Stomach smooth muscle (tissue), 2 donors: Measurements from ENCODE around the gene TMEM132C.

Source experiments
- H3K27ac ChIP-seq: one replicate; pipeline ENCODE4 v1.7.0; 2013; ENCODE audit warnings: mild to moderate bottlenecking, low read length, inconsistent platforms
- H3K27me3 ChIP-seq, 2 donors: one replicate each; pipeline ENCODE4 v1.7.0; 2013; ENCODE audit warnings: low read length in 2 of 2; ENCODE audit not compliant: insufficient read depth in 2 of 2, control insufficient read depth in 1 of 2
- H3K36me3 ChIP-seq, 2 donors: one replicate each; pipeline ENCODE4 v1.7.0; 2013; ENCODE audit warnings: low read length in 2 of 2; ENCODE audit not compliant: control insufficient read depth in 2 of 2, insufficient read depth in 2 of 2
- H3K4me1 ChIP-seq: one replicate; pipeline ENCODE4 v1.7.0; 2013; ENCODE audit warnings: low read length; ENCODE audit not compliant: control insufficient read depth, insufficient read depth
- H3K4me3 ChIP-seq, 2 donors: one replicate each; pipeline ENCODE4 v1.7.0; 2013; ENCODE audit warnings: low read length in 2 of 2
- H3K9ac ChIP-seq, 2 donors: one replicate each; pipeline ENCODE4 v1.7.0; 2013; ENCODE audit warnings: low read length in 2 of 2, mild to moderate bottlenecking in 1 of 2
- H3K9me3 ChIP-seq, 2 donors: one replicate each; pipeline ENCODE4 v1.7.0; 2013; ENCODE audit warnings: low read length in 2 of 2; ENCODE audit not compliant: control insufficient read depth in 2 of 2
- donor health status: healthy.
- donor health status: Pancreatic carcinoma.

The TMEM132C gene

GRCh38 chr12:128727461-128727860 lies 460.5 kb downstream of the TMEM132C start:
- Histone ChIP-seq H3K9me3 (no peaks in the 10 kb centered on the region), H3K4me1 (no peaks in the 10 kb centered on the region), H3K27ac (no peak overlapping the region), H3K4me3 (no peak overlapping the region), H3K27me3 (peaks cover 0 to 2% of the 10 kb centered on the region in 2 donors), H3K9ac (no peak overlapping the region), H3K36me3 (no peaks in the 10 kb centered on the region)

GRCh38 chr12:128727999-128728398 lies 461.0 kb downstream of the TMEM132C start:
- no peaks in the 10 kb centered on the region for H3K4me1 ChIP-seq
- H3K9me3 ChIP-seq = no peaks in the 10 kb centered on the region
- peaks cover 0 to 5% of the 10 kb centered on the region in 2 donors for H3K27me3 ChIP-seq
- no peaks in the 10 kb centered on the region for H3K36me3 ChIP-seq
- no peak overlapping the region for H3K4me3 ChIP-seq
- H3K27ac ChIP-seq = no peak overlapping the region
- H3K9ac ChIP-seq = no peak overlapping the region

- H3K27ac ChIP-seq = no peak overlapping the region
- H3K27me3 ChIP-seq = peaks cover 0 to 5% of the 10 kb centered on the region in 2 donors
- no peak overlapping the region for H3K9ac ChIP-seq
- H3K4me3 ChIP-seq = no peak overlapping the region
- H3K4me1 ChIP-seq = no peaks in the 10 kb centered on the region
- H3K9me3 ChIP-seq = no peaks in the 10 kb centered on the region
- no peaks in the 10 kb centered on the region for H3K36me3 ChIP-seq
Measured at GRCh38 chr12:128729628-128730121, 462.7 kb downstream of the TMEM132C start.

- peaks cover 0 to 5% of the 10 kb centered on the region in 2 donors for H3K27me3 ChIP-seq
- no peaks in the 10 kb centered on the region for H3K9me3 ChIP-seq
- H3K4me3 ChIP-seq = no peak overlapping the region
- H3K36me3 ChIP-seq = no peaks in the 10 kb centered on the region
- no peak overlapping the region for H3K9ac ChIP-seq
- no peaks in the 10 kb centered on the region for H3K4me1 ChIP-seq
- H3K27ac ChIP-seq = no peak overlapping the region
Measured at GRCh38 chr12:128734371-128734770, 467.4 kb downstream of the TMEM132C start.

GRCh38 chr12:128737292-128737966 lies 470.5 kb downstream of the TMEM132C start:
- no peaks in the 10 kb centered on the region for H3K4me1 ChIP-seq
- H3K36me3 ChIP-seq = no peaks in the 10 kb centered on the region
- peaks cover 0 to 5% of the 10 kb centered on the region in 2 donors for H3K27me3 ChIP-seq
- H3K27ac ChIP-seq = no peak overlapping the region
- no peak overlapping the region for H3K4me3 ChIP-seq
- no peaks in the 10 kb centered on the region for H3K9me3 ChIP-seq
- no peak overlapping the region for H3K9ac ChIP-seq

GRCh38 chr12:128743916-128744315 lies 476.9 kb downstream of the TMEM132C start:
- H3K4me3 ChIP-seq = no peak overlapping the region
- no peaks in the 10 kb centered on the region for H3K9me3 ChIP-seq
- no peak overlapping the region for H3K27ac ChIP-seq
- H3K9ac ChIP-seq = no peak overlapping the region
- H3K27me3 ChIP-seq = peaks cover 0 to 2% of the 10 kb centered on the region in 2 donors
- no peaks in the 10 kb centered on the region for H3K4me1 ChIP-seq
- H3K36me3 ChIP-seq = no peaks in the 10 kb centered on the region

DNA sequence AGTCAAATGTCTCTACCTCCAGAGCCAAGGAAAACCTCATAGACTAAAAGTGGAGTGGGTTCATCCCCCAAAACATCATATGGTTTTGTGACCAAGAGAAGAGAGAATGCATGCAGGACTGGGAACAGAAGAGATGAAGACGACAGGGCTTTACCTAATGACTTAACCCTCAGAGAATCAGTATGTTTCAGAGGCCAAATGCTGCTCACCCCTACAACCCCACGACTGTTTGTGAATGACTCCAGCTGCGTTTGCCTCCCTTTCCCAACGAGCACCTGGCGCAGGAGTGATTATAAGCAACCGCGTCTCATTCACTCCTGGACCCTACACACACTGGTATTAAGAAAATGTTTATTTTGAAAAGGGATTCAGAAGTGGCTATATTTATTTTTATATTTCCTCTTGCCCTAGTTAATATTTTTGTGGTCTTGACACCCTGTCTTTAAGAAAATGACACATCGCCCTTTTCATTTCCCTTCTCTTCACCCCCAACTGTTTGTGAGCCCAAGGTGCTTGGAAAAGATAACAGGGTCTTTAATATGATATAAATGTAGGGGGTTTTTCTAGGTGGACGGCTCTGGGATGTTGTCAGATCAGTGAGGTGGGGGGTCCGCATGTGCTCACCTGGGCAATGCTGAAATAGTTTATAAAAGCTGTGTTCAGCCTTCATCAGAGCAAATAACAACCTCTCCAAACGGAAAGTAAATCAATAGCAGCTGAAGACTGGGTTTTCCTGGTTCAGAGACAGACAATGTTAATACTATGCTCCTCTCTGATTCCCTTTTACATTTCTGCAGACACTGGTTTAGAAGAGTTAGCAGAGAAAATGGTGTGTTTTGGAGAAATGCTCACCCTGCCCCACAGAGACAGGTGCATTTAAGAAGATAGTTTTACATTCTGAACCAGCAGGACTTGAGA lies 479.1 kb downstream of the TMEM132C start:
- no peak overlapping the region for H3K4me3 ChIP-seq
- H3K9me3 ChIP-seq = no peaks in the 10 kb centered on the region
- peaks cover 0 to 2% of the 10 kb centered on the region in 2 donors for H3K27me3 ChIP-seq

DNA sequence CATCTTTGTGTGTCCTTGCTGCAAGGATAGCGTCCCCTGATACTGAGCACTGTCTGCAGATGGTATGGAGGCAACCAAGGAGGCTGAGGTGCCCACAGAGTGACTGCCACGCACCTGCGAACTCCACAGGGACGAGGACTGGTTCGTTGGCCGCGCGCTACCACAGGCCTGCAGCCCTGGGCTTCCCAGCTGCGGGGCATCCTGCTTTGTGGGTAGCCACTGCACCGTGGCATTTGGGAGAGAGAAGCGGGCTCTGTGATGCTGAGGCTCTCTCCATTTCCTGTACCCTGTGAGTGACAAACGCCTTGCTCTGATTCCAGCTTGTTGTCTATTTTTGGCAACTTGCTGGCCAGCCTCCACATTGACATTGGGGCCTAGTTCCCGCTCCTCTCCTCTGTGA lies 480.5 kb downstream of the TMEM132C start:
- no peak overlapping the region for H3K4me3 ChIP-seq
- H3K4me1 ChIP-seq = no peaks in the 10 kb centered on the region
- no peaks in the 10 kb centered on the region for H3K36me3 ChIP-seq
- no peaks in the 10 kb centered on the region for H3K9me3 ChIP-seq
- H3K27ac ChIP-seq = no peak overlapping the region
- H3K9ac ChIP-seq = no peak overlapping the region
- H3K27me3 ChIP-seq = no peaks in the 10 kb centered on the region

More for the DNA sequence above, 479.1 kb downstream of the TMEM132C start:
- Histone ChIP-seq H3K27ac (no peak overlapping the region), H3K4me1 (no peaks in the 10 kb centered on the region), H3K9ac (no peak overlapping the region), H3K36me3 (no peaks in the 10 kb centered on the region)

- no peaks in the 10 kb centered on the region for H3K4me1 ChIP-seq
- H3K4me3 ChIP-seq = no peak overlapping the region
- H3K27ac ChIP-seq = no peak overlapping the region
- no peak overlapping the region for H3K9ac ChIP-seq
- H3K27me3 ChIP-seq = no peaks in the 10 kb centered on the region
- H3K36me3 ChIP-seq = no peaks in the 10 kb centered on the region
- peaks cover 0 to 3% of the 10 kb centered on the region in 2 donors for H3K9me3 ChIP-seq
Measured at GRCh38 chr12:128752386-128752785, 485.4 kb downstream of the TMEM132C start.

GRCh38 chr12:128753438-128753837 lies 486.5 kb downstream of the TMEM132C start:
- H3K9me3 ChIP-seq = peaks cover 0 to 3% of the 10 kb centered on the region in 2 donors
- H3K4me3 ChIP-seq = no peak overlapping the region
- no peak overlapping the region for H3K9ac ChIP-seq
- no peaks in the 10 kb centered on the region for H3K27me3 ChIP-seq
- H3K4me1 ChIP-seq = no peaks in the 10 kb centered on the region
- no peaks in the 10 kb centered on the region for H3K36me3 ChIP-seq
- no peak overlapping the region for H3K27ac ChIP-seq
